ENCODE measurements around the gene SLC44A2. TPM values are rescaled to one million over a fixed set of nuclear protein-coding genes. Genes with fewer than 3 reads are reported as not detected.

The SLC44A2 gene
- total and polyA plus RNA-seq, 2 of the 8 experiments (the other 6 are each of a cell fraction or from before 2014, with no cell fraction given): 105 to 120 TPM

DNA sequence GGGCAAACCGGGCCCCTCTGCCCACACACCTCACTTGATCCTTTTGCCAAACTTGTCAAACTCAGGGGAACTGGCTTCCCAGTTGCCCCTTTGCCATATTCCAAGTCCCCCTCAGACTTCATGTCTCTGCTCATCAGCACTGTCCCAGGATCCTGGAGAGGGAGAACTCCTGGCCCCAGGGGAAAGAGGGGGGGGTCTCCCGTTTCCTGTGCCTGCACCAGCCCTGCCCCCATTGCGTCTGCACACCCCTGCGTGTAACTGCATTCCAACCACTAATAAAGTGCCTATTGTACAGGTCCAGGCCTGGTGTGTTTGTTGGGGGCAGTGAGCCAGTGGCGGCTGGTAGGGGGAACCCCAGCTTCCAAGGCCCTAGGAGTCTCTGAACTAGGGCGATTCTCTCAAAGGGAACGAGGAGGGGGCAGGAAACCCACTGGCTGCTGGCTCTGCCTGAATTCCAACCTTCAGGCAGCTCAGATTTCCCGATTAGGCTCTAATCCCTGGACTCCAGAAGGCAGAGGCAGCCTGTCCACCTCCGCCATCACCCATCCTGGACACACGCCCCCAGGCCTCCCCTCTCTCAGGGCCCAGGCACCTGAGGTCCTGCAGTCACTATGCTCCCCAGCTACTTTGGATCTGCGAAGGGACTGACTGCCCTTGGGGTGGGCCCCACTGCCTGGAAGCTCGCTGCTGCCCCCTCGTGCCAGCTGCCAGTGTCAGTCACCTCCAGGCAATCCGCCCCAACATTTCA is 19.1 kb downstream of the SLC44A2 start:
- Histone ChIP-seq H3K23me2 (ENCODE audit: low read depth, low read length) (no peaks in the 10 kb centered on the region), H2AK5ac (ENCODE audit: low read depth, low read length) (no peak overlapping the region), H2AFZ (ENCODE audit: low read length) (no peak overlapping the region), H3K79me1 (ENCODE audit: low read depth, low read length) (no peaks in the 10 kb centered on the region), H3K4me3 (ENCODE audit: extremely low read depth in 1 of 4, insufficient read depth in 2 of 4, low read depth in 3 of 4, low read length in 4 of 4) (no peak overlapping the region; a peak in 1 of 8 replicates), H3K4ac (replicated peaks; ENCODE audit: insufficient read length, low read depth, low read length) (no peak overlapping the region), H3K56ac (replicated peaks; ENCODE audit: insufficient read length, low read depth, low read length) (no peak overlapping the region), H3K9me3 (ENCODE audit: insufficient read depth in 2 of 2, low read depth in 1 of 2, low read length in 1 of 2) (no peaks in the 10 kb centered on the region), H2BK20ac (ENCODE audit: low read length) (no peak overlapping the region), H4K5ac (ENCODE audit: insufficient read length, low read depth, low read length) (no peak overlapping the region), H3K9ac (replicated peaks in 1 of 4; ENCODE audit: extremely low read depth in 1 of 4, low read depth in 3 of 4, low read length in 3 of 4) (no peak overlapping the region), H3K4me2 (ENCODE audit: insufficient read depth in 1 of 2, low read depth in 2 of 2, low read length in 2 of 2) (peak overlapping the region in 1 of 2 experiments; percentile 34; a peak in 1 of 4 replicates), H4K8ac (ENCODE audit: extremely low read depth, insufficient read depth, low read length) (peak overlapping the region; percentile 28; the same call in 1 of the 2 replicates), H3K18ac (ENCODE audit: extremely low read depth, low read length) (peak overlapping the region; percentile 55; the same call in 1 of the 2 replicates), H3K79me2 (ENCODE audit: control insufficient read depth in 1 of 2, insufficient read depth in 2 of 2, low read length in 2 of 2) (no peaks in the 10 kb centered on the region), H3K14ac (ENCODE audit: insufficient read length) (no peak overlapping the region), H2BK120ac (replicated peaks; ENCODE audit: low read depth, low read length) (no peak overlapping the region), H3K23ac (ENCODE audit: insufficient read length) (no peak overlapping the region), H2BK5ac (ENCODE audit: low read depth, low read length) (peak overlapping the region; percentile 84; the same call in 1 of the 2 replicates), H4K20me1 (replicated peaks in 1 of 2; ENCODE audit: control insufficient read depth in 1 of 2, insufficient read depth in 2 of 2, low read length in 2 of 2) (peaks cover 0 to under 1% of the 10 kb centered on the region in 2 experiments), H2BK12ac (ENCODE audit: low read depth, low read length) (no peak overlapping the region), H2BK15ac (ENCODE audit: low read length) (no peak overlapping the region), H3K4me1 (replicated peaks in 1 of 4; ENCODE audit: control insufficient read depth in 3 of 4, insufficient read depth in 4 of 4, low read length in 3 of 4) (peaks cover 6 to 17% (median 13%) of the 10 kb centered on the region in 4 experiments), H3K36me3 (ENCODE audit: control insufficient read depth in 2 of 4, insufficient read depth in 4 of 4, low read length in 3 of 4) (peaks cover 4 to 21% (median 9%) of the 10 kb centered on the region in 4 experiments; a peak in 5 of 8 replicates), H4K91ac (replicated peaks; ENCODE audit: insufficient read length, low read length) (no peak overlapping the region), H3K27me3 (replicated peaks in 1 of 4; ENCODE audit: control insufficient read depth in 3 of 4, extremely low read depth in 1 of 4, insufficient read depth in 3 of 4, low read length in 3 of 4) (no peaks in the 10 kb centered on the region), H3K27ac (ENCODE audit: low read depth, low read length) (0 out of 2 replicates have a peak overlapping the region, but pooled peaks have one; percentile 26)
- FAIRE-seq (peak; percentile 7), DNase-seq (ENCODE audit: low read depth in 1 of 2, low spot score in 2 of 2) (peak; percentile 68 to 95)
- CTCF ChIA-PET (ENCODE audit: partially characterized antibody): interaction anchor here (0.6 to 14.2 kb wide), 36 partner anchors 8 to 742 kb away, joined by 3 to 267 read pairs (median 7); partner anchors contain the start of gene SLC44A2
- POLR2A ChIA-PET (ENCODE audit: partially characterized antibody): interaction anchor here (0.7 to 59.0 kb wide), 23 partner anchors 9 to 172 kb away, joined by 3 to 1874 read pairs (median 7); partner anchors contain the start of genes CDKN2D, DNM2, ILF3 and QTRT1
- 30% methylated on average over 11 of the region's 14 CpGs; no CpG with 5 or more reads in 1 of the 2 experiments for WGBS, 2 experiments (ENCODE audit: extremely low coverage in 1 of 2, insufficient coverage in 1 of 2, insufficient read length in 1 of 2, insufficient replicate concordance in 2 of 2, low coverage in 1 of 2, low lambda C conversion rate in 2 of 2, missing lambda C conversion rate in 1 of 2)
- TF ChIP-seq RFX5 (IDR thresholded peaks at IDR 0.05; ENCODE audit: borderline replicate concordance, low read depth, low read length) (no peak), POU5F1 (IDR thresholded peaks at IDR 0.05; ENCODE audit: low read depth, low read length) (no peak), SP1 (IDR thresholded peaks at IDR 0.05; ENCODE audit: low read depth, low read length) (0 out of 2 replicates have a peak, but pooled peaks have one; percentile 14), RNF2 (IDR thresholded peaks at IDR 0.05; ENCODE audit: borderline replicate concordance, low read depth, low read length, missing control alignments, poor library complexity, severe bottlenecking) (no peak), EGR1 (IDR thresholded peaks at IDR 0.05; ENCODE audit: borderline replicate concordance, low read depth, low read length) (no peak), CTBP2 (IDR thresholded peaks at IDR 0.05; ENCODE audit: borderline replicate concordance, insufficient read depth, insufficient read length, low read length) (no peak), POLR2AphosphoS5 (IDR thresholded peaks at IDR 0.05; ENCODE audit: low read depth, low read length) (peak; percentile 72; the same call in 1 of the 2 replicates), RBBP5 (IDR thresholded peaks at IDR 0.05; ENCODE audit: borderline replicate concordance, low read depth, low read length) (no peak), CHD2 (IDR thresholded peaks at IDR 0.05; ENCODE audit: low read length) (peak; percentile 27; the same call in 1 of the 2 replicates), TAF1 (IDR thresholded peaks at IDR 0.05; ENCODE audit: low read depth, low read length) (0 out of 2 replicates have a peak, but pooled peaks have one; percentile 45), SUZ12 (IDR thresholded peaks at IDR 0.05; ENCODE audit: low read length) (no peak)

Data from H1 (cell line).